T-helper 1 cell treated with Interleukin-12 subunit alpha and Interleukin-12 subunit beta and Interleukin-4 antibody, amounts not matched to agents 30 μg/mL and 1 μg/mL, for 36 hours (primary cell): Measurements from ENCODE around the gene PRKACG.

Experiments used
- H3K27ac Mint-ChIP-seq: one replicate; pipeline ENCODE4 v1.8.0; 2021; ENCODE audit warnings: mild to moderate bottlenecking, mixed read lengths
- H3K27me3 Mint-ChIP-seq: one replicate; pipeline ENCODE4 v1.8.0; 2021; ENCODE audit warnings: low read depth, mixed read lengths
- H3K36me3 Mint-ChIP-seq: one replicate; pipeline ENCODE4 v1.8.0; 2021; ENCODE audit warnings: low read depth, mixed read lengths
- H3K4me1 Mint-ChIP-seq: one replicate; pipeline ENCODE4 v1.8.0; 2021; ENCODE audit warnings: low read depth, mixed read lengths
- H3K4me3 Mint-ChIP-seq: one replicate; pipeline ENCODE4 v1.8.0; 2021; ENCODE audit warnings: mild to moderate bottlenecking, moderate library complexity, mixed read lengths
- H3K9me3 Mint-ChIP-seq: one replicate; pipeline ENCODE4 v1.8.0; 2021; ENCODE audit warnings: mixed read lengths

Gene PRKACG

GRCh38 chr9:68964102-68964541 lies 49.8 kb downstream of the PRKACG start:
- Mint-ChIP-seq H3K4me3 (no peak overlapping the region), H3K36me3 (peaks cover 2% of the 10 kb centered on the region), H3K9me3 (no peaks in the 10 kb centered on the region), H3K4me1 (peaks cover 1% of the 10 kb centered on the region), H3K27ac (no peak overlapping the region), H3K27me3 (peaks cover 16% of the 10 kb centered on the region)

DNA sequence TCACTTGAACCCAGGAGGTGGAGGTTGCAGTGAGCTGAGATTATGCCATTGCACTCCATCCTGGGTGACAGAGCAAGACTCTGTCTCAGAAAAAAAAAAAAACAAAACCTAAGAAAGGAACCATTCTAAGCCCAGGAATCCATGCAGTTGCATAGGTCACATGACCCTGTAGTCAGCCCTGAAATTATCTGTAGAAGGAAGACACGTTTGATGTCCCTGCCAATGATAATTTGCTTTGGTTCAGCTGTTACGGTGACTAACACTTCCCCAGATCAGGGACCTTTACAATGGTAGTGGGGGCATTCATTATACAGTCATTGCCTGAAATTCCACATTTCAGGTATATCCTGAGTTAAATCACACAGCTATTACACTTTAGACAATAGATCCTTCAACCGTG lies 50.5 kb downstream of the PRKACG start:
- H3K27me3 Mint-ChIP-seq, result peaks cover 16% of the 10 kb centered on the region
- peaks cover 1% of the 10 kb centered on the region for H3K4me1 Mint-ChIP-seq
- H3K9me3 Mint-ChIP-seq, result no peaks in the 10 kb centered on the region
- H3K27ac Mint-ChIP-seq, result no peak overlapping the region
- H3K4me3 Mint-ChIP-seq, result no peak overlapping the region
- H3K36me3 Mint-ChIP-seq, result peaks cover 2% of the 10 kb centered on the region
